CD14-positive monocyte (primary cell): ENCODE data around the gene TASOR2. TPM values are rescaled to one million over a fixed set of nuclear protein-coding genes. Genes with fewer than 3 reads are reported as not detected.

Source experiments
- DNase-seq, 3 donors: peaks; one replicate each; pipeline ENCODE4 v3.0.0-alpha.2; 2011 to 2022
- H2AFZ ChIP-seq: 2 replicates; pipeline ENCODE4 v1.6.0; 2012; ENCODE audit warnings: mild to moderate bottlenecking, low read depth, low read length, inconsistent platforms; ENCODE audit not compliant: insufficient read depth, poor library complexity, severe bottlenecking
- H3K27ac ChIP-seq, 2 donors: 1 replicate in 1 of 2; 2 replicates in 1 of 2; pipeline ENCODE4 v1.5.1; 2012 to 2013; ENCODE audit warnings: low read length in 2 of 2, control low read depth in 1 of 2, inconsistent platforms in 1 of 2, low read depth in 1 of 2, mild to moderate bottlenecking in 1 of 2
- H3K27me3 ChIP-seq, 2 donors: one replicate each; pipeline versions ENCODE4 v1.6.0 to v1.6.1; 2011 to 2013; ENCODE audit warnings: low read length in 2 of 2; ENCODE audit not compliant: control insufficient read depth in 2 of 2, insufficient read depth in 2 of 2
- H3K36me3 ChIP-seq, 2 donors: replicated peaks in 1 of 2; 1 replicate in 1 of 2; 2 replicates in 1 of 2; pipeline versions ENCODE4 v1.5.1 to v1.6.1; 2012 to 2013; ENCODE audit warnings: low read length in 2 of 2, control low read depth in 1 of 2, inconsistent platforms in 1 of 2, mild to moderate bottlenecking in 1 of 2; ENCODE audit not compliant: insufficient read depth in 2 of 2, control insufficient read depth in 1 of 2
- H3K4me1 ChIP-seq, 2 donors: 1 replicate in 1 of 2; 2 replicates in 1 of 2; pipeline versions ENCODE4 v1.5.1 to v1.6.1; 2012 to 2013; ENCODE audit warnings: low read length in 2 of 2, control low read depth in 1 of 2, inconsistent platforms in 1 of 2, mild to moderate bottlenecking in 1 of 2, moderate library complexity in 1 of 2; ENCODE audit not compliant: insufficient read depth in 2 of 2, control insufficient read depth in 1 of 2
- H3K4me2 ChIP-seq: replicated peaks from 2 replicates; pipeline ENCODE3; 2012; ENCODE audit warnings: low read length, moderate library complexity, mild to moderate bottlenecking; ENCODE audit not compliant: poor library complexity, severe bottlenecking; ENCODE audit errors: extremely low read depth
- H3K4me3 ChIP-seq, 3 experiments: fragments of 200-600 bp in 1 of 3; sonication (generic) in 1 of 3; replicated peaks in 1 of 3; 1 replicate in 2 of 3; 2 replicates in 1 of 3; pipeline ENCODE4 v1.5.1; 2011 to 2013; ENCODE audit warnings: low read length in 3 of 3, mild to moderate bottlenecking in 3 of 3, control low read depth in 2 of 3, low read depth in 2 of 3, inconsistent platforms in 1 of 3, moderate library complexity in 1 of 3
- H3K79me2 ChIP-seq: 2 replicates; pipeline ENCODE4 v1.6.0; 2012; ENCODE audit warnings: mild to moderate bottlenecking, control low read depth, inconsistent platforms, low read length, moderate library complexity; ENCODE audit not compliant: insufficient read depth
- H3K9ac ChIP-seq: 2 replicates; pipeline ENCODE4 v1.6.0; 2017; ENCODE audit warnings: low read length, mild to moderate bottlenecking; ENCODE audit not compliant: insufficient read depth, poor library complexity, severe bottlenecking
- H3K9me3 ChIP-seq, 2 donors: replicated peaks in 1 of 2; 1 replicate in 1 of 2; 2 replicates in 1 of 2; pipeline versions ENCODE4 v1.5.1 to v1.6.1; 2012 to 2013; ENCODE audit warnings: low read length in 2 of 2, control low read depth in 1 of 2; ENCODE audit not compliant: control insufficient read depth in 1 of 2, insufficient read depth in 1 of 2
- H4K20me1 ChIP-seq: 2 replicates; pipeline ENCODE4 v1.6.0; 2012; ENCODE audit warnings: mild to moderate bottlenecking, low read length, control low read depth, moderate library complexity; ENCODE audit not compliant: insufficient read depth
- H3K27ac Mint-ChIP-seq, 7 donors: one replicate each; pipeline ENCODE4 v1.8.0; 2020; ENCODE audit warnings: mild to moderate bottlenecking in 7 of 7, mixed read lengths in 7 of 7, moderate library complexity in 6 of 7, inconsistent platforms in 2 of 7
- H3K27me3 Mint-ChIP-seq, 3 donors: one replicate each; pipeline ENCODE4 v1.8.0; 2021 to 2022; ENCODE audit warnings: low read depth in 3 of 3, mild to moderate bottlenecking in 3 of 3, mixed read lengths in 3 of 3, moderate library complexity in 3 of 3, inconsistent platforms in 1 of 3
- H3K36me3 Mint-ChIP-seq, 2 donors: one replicate each; pipeline ENCODE4 v1.8.0; 2020; ENCODE audit warnings: mixed read lengths in 2 of 2, inconsistent platforms in 1 of 2, mild to moderate bottlenecking in 1 of 2
- H3K4me1 Mint-ChIP-seq: one replicate; pipeline ENCODE4 v1.8.0; 2020; ENCODE audit warnings: mild to moderate bottlenecking, mixed read lengths
- H3K4me3 Mint-ChIP-seq, 2 donors: one replicate each; pipeline ENCODE4 v1.8.0; 2020; ENCODE audit warnings: mild to moderate bottlenecking in 2 of 2, mixed read lengths in 2 of 2, moderate library complexity in 1 of 2
- H3K9me3 Mint-ChIP-seq, 7 donors: one replicate each; pipeline ENCODE4 v1.8.0; 2020 to 2022; ENCODE audit warnings: mixed read lengths in 7 of 7, mild to moderate bottlenecking in 6 of 7, moderate library complexity in 6 of 7, inconsistent platforms in 2 of 7
- WGBS: methylation state at CpG from one replicate; pipeline ENCODE4 v1.1.5; 2013; ENCODE audit warnings: missing lambda C conversion rate; ENCODE audit not compliant: insufficient coverage; 5-methylcytosine and 5-hydroxymethylcytosine counted together
- intact Hi-C, 2 donors: fragments of 100-400 bp; cut with micrococcal nuclease; formaldehyde crosslinking; loops; one replicate each; pipeline versions ENCODE4 v1.15.0 to v1.15.1; 2023
- polyA plus RNA-seq, 3 donors: library from polyadenylated mRNA; depleted of rRNA in 1 of 3; unstranded in 2 of 3; stranded (reverse) in 1 of 3; fragments of 300-500 nt in 2 of 3; fragments of >200 nt in 1 of 3; fragmentation: Illumina TruSeq in 2 of 3; gene quantifications; 1 replicate in 2 of 3; 2 replicates in 1 of 3; pipeline ENCODE4 v1.2.3, GENCODE V29; 2012 to 2021
- TF ChIP-seq, protein P1 (sequence below): fragments of 200-600 bp; IDR thresholded peaks from one replicate; pipeline ENCODE4 v1.8.0; 2022; ENCODE audit warnings: antibody characterized with exemption, mild to moderate bottlenecking

The TASOR2 gene
- polyA plus RNA-seq, 3 donors: 3.2 to 12.3 (median 9.5) TPM

DNA sequence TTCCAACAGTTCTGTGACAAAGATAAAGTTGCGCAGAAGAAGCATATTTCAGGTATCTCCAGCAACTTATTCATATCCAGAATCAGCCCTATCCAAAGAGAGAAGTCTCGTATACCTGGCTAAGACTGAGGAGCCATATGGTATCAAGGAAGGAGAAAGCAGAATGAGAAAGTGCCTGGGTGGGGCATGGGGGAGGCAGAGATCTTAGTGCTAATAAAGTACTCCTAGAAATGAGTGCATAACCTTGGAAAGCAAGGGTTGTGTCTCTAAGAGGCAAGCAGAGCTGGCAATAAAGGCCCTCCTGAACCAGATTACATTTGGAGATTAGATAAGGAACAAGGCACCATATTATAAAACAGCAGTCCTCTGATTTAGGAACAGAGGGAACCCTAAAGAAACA is 12.7 kb downstream of the TASOR2 start:
- Histone ChIP-seq H3K9me3 (no peaks in the 10 kb centered on the region), H2AFZ (no peak overlapping the region), H3K4me3 (no peak overlapping the region), H3K9ac (no peak overlapping the region), H3K4me2 (no peak overlapping the region), H3K4me1 (peaks cover 12 to 20% of the 10 kb centered on the region in 2 donors), H3K27me3 (no peaks in the 10 kb centered on the region), H3K36me3 (no peaks in the 10 kb centered on the region), H3K79me2 (peaks cover 100% of the 10 kb centered on the region), H4K20me1 (peaks cover 99% of the 10 kb centered on the region), H3K27ac (no peak overlapping the region)
- H3K9me3 Mint-ChIP-seq: no peaks in the 10 kb centered on the region
- peak overlapping the region in 2 of 7 donors; percentile 41 to 43 for H3K27ac Mint-ChIP-seq
- H3K4me3 Mint-ChIP-seq: no peak overlapping the region
- H3K4me1 Mint-ChIP-seq: peaks cover 32% of the 10 kb centered on the region
- TF ChIP-seq, protein P1, sequence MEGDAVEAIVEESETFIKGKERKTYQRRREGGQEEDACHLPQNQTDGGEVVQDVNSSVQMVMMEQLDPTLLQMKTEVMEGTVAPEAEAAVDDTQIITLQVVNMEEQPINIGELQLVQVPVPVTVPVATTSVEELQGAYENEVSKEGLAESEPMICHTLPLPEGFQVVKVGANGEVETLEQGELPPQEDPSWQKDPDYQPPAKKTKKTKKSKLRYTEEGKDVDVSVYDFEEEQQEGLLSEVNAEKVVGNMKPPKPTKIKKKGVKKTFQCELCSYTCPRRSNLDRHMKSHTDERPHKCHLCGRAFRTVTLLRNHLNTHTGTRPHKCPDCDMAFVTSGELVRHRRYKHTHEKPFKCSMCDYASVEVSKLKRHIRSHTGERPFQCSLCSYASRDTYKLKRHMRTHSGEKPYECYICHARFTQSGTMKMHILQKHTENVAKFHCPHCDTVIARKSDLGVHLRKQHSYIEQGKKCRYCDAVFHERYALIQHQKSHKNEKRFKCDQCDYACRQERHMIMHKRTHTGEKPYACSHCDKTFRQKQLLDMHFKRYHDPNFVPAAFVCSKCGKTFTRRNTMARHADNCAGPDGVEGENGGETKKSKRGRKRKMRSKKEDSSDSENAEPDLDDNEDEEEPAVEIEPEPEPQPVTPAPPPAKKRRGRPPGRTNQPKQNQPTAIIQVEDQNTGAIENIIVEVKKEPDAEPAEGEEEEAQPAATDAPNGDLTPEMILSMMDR: no peak
- H3K27me3 Mint-ChIP-seq: peaks cover 0 to 4% (median 0%) of the 10 kb centered on the region in 3 donors
- no CpG with 5 or more reads among the region's 2 CpGs for WGBS
- H3K36me3 Mint-ChIP-seq: peaks cover 0 to 3% of the 10 kb centered on the region in 2 donors
- intact Hi-C loops: no loop called here
- DNase-seq: no peak

DNA sequence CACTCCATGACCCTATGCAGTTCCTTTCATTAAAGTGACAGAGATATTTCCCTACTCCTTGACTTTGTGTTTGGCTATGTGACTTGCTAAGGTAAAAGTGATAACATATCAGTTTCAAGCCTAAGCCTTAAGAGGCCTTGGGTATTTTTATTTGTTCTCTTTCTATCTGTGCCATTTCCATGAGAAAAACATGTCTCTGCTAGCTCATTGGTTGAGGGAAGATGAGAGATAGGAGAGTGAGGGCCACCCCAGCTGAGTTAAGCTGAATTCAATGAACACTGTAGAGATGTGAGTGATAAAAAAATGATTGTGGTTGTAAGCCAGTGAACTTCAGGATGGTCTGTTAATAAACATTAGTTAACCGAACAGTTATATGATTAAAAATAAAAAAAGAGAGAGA is 13.4 kb downstream of the TASOR2 start:
- peaks cover 0 to 3% of the 10 kb centered on the region in 2 donors for H3K36me3 Mint-ChIP-seq
- Histone ChIP-seq H3K9me3 (no peaks in the 10 kb centered on the region), H2AFZ (no peak overlapping the region), H3K4me1 (peaks cover 7 to 13% of the 10 kb centered on the region in 2 donors), H3K4me3 (no peak overlapping the region), H3K36me3 (no peaks in the 10 kb centered on the region), H3K79me2 (peaks cover 100% of the 10 kb centered on the region), H3K9ac (no peak overlapping the region), H4K20me1 (peaks cover 99% of the 10 kb centered on the region), H3K4me2 (no peak overlapping the region), H3K27ac (no peak overlapping the region), H3K27me3 (no peaks in the 10 kb centered on the region)
- TF ChIP-seq, protein P1: no peak
- intact Hi-C loops: no loop called here
- no CpG with 5 or more reads among the region's 1 CpG for WGBS
- no peak for DNase-seq
- H3K27ac Mint-ChIP-seq: peak overlapping the region in 1 of 7 donors; percentile 17
- H3K27me3 Mint-ChIP-seq: no peaks in the 10 kb centered on the region
- H3K4me1 Mint-ChIP-seq: peaks cover 27% of the 10 kb centered on the region
- H3K9me3 Mint-ChIP-seq: no peaks in the 10 kb centered on the region
- no peak overlapping the region for H3K4me3 Mint-ChIP-seq
